ENCODE data around the gene E2F8. TPM values are rescaled to one million over a fixed set of nuclear protein-coding genes. Genes with fewer than 3 reads are reported as not detected.

E2F8 gene
- total RNA-seq, 1 experiment from 2014 or later = 18.4 TPM

- intact Hi-C loops (cut with micrococcal nuclease) = no loop called here
- ChIA-PET CTCF (no interaction called here), RAD21 (ENCODE audit: low non-redundant PET in 1 of 2, low total read pairs in 2 of 2, uncharacterized antibody in 2 of 2, unreplicated experiment in 2 of 2) (no interaction called here), POLR2A (no interaction called here)
- Histone ChIP-seq H3K4me3 (replicated peaks in 1 of 2; ENCODE audit: low read depth in 1 of 2, low read length in 2 of 2) (no peak overlapping the region), H3K36me3 (ENCODE audit: control insufficient read depth in 1 of 2, insufficient read depth in 2 of 2, low read length in 2 of 2) (no peaks in the 10 kb centered on the region), H3K27ac (ENCODE audit: low read depth, low read length) (no peak overlapping the region), H2AFZ (ENCODE audit: low read depth, low read length, poor library complexity, severe bottlenecking) (no peak overlapping the region), H3K9me3 (ENCODE audit: control insufficient read depth in 1 of 2, insufficient read depth in 1 of 2, low read depth in 1 of 2, low read length in 2 of 2) (no peaks in the 10 kb centered on the region), H3K4me2 (ENCODE audit: low read length) (no peak overlapping the region), H3K4me1 (ENCODE audit: control insufficient read depth in 1 of 2, insufficient read depth in 2 of 2, low read length in 2 of 2) (peaks cover 2 to 22% of the 10 kb centered on the region in 2 experiments; a peak in 2 of 4 replicates), H3K9me2 (ENCODE audit: insufficient read depth) (no peaks in the 10 kb centered on the region), H3K9ac (ENCODE audit: low read length) (no peak overlapping the region), H3K27me3 (ENCODE audit: insufficient read depth, low read length) (no peaks in the 10 kb centered on the region), H4K20me1 (ENCODE audit: insufficient read depth) (no peaks in the 10 kb centered on the region), H3K79me2 (ENCODE audit: insufficient read depth, low read length) (no peaks in the 10 kb centered on the region)
- BruUV-seq (replicated peaks) = no TSS peak
- DNase-seq (ENCODE audit: low read depth, low spot score) (no peak), ATAC-seq (no peak)
- TF ChIP-seq JUND (IDR thresholded peaks at IDR 0.05) = no peak
- TF ChIP-seq SP1 (IDR thresholded peaks at IDR 0.05; ENCODE audit: low read depth) = no peak
- no peak for TF ChIP-seq ZNF274 (IDR thresholded peaks at IDR 0.05; ENCODE audit: low read depth, low read length)
- no peak for TF ChIP-seq POLR2A (IDR thresholded peaks at IDR 0.05; ENCODE audit: borderline replicate concordance, extremely low read depth, insufficient read depth, insufficient read length)
- no peak for TF ChIP-seq SRF (IDR thresholded peaks at IDR 0.05; ENCODE audit: low read depth)
- TF ChIP-seq RAD21 (IDR thresholded peaks at IDR 0.05; ENCODE audit: low read depth) = no peak
- TF ChIP-seq SIN3A (IDR thresholded peaks at IDR 0.05; ENCODE audit: low read depth) = no peak
- no peak for TF ChIP-seq FOSL1 (IDR thresholded peaks at IDR 0.05; ENCODE audit: low read depth)
- TF ChIP-seq EZH2phosphoT487 (IDR thresholded peaks at IDR 0.05; ENCODE audit: borderline replicate concordance) = no peak
- no peak for TF ChIP-seq YY1 (IDR thresholded peaks at IDR 0.05; ENCODE audit: extremely low read depth, insufficient replicate concordance, low read depth, low read length)
- TF ChIP-seq MAX (IDR thresholded peaks at IDR 0.05) = no peak
- TF ChIP-seq ZFX (IDR thresholded peaks at IDR 0.05) = no peak
- no peak for TF ChIP-seq ZBTB33 (IDR thresholded peaks at IDR 0.05; ENCODE audit: extremely low read depth, insufficient replicate concordance, low read length)
- TF ChIP-seq EZH2 (IDR thresholded peaks at IDR 0.05) = no peak
- TF ChIP-seq, protein P1, sequence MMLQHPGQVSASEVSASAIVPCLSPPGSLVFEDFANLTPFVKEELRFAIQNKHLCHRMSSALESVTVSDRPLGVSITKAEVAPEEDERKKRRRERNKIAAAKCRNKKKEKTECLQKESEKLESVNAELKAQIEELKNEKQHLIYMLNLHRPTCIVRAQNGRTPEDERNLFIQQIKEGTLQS (IDR thresholded peaks at IDR 0.05) = no peak
- no peak for TF ChIP-seq ELF1 (IDR thresholded peaks at IDR 0.05; ENCODE audit: borderline replicate concordance, low read depth)
- no peak for TF ChIP-seq EGR1 (IDR thresholded peaks at IDR 0.05; ENCODE audit: low read depth)
- TF ChIP-seq POLR2AphosphoS5 (IDR thresholded peaks at IDR 0.05; ENCODE audit: low read depth, low read length) = no peak
Measured at GRCh38 chr11:19281041-19281440, 40.3 kb upstream of the E2F8 start.

Data from HCT116 (cell line).